Measurements from ENCODE around the gene THYN1.

DNA sequence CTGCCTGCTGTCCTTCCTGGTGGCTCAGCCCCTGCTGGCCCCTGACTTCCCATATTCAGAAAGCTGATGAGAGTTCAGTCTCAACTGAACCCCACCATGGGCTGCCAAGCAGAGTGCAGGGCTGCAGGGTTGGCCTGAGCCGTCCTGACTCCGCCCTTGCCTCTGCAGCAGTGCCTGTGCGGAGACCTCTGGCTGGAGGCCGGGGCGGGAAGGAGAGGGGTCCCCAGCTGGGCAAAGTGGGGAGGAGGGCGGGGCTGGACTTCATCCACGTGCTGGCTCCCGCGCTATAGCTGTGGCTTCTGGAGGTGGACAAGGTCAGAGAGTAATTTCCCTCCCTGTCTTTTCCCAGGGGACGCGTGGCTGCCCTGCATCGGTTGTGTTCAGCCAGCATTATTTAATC is 36.6 kb upstream of the THYN1 start:
- TF ChIP-seq, protein P1, sequence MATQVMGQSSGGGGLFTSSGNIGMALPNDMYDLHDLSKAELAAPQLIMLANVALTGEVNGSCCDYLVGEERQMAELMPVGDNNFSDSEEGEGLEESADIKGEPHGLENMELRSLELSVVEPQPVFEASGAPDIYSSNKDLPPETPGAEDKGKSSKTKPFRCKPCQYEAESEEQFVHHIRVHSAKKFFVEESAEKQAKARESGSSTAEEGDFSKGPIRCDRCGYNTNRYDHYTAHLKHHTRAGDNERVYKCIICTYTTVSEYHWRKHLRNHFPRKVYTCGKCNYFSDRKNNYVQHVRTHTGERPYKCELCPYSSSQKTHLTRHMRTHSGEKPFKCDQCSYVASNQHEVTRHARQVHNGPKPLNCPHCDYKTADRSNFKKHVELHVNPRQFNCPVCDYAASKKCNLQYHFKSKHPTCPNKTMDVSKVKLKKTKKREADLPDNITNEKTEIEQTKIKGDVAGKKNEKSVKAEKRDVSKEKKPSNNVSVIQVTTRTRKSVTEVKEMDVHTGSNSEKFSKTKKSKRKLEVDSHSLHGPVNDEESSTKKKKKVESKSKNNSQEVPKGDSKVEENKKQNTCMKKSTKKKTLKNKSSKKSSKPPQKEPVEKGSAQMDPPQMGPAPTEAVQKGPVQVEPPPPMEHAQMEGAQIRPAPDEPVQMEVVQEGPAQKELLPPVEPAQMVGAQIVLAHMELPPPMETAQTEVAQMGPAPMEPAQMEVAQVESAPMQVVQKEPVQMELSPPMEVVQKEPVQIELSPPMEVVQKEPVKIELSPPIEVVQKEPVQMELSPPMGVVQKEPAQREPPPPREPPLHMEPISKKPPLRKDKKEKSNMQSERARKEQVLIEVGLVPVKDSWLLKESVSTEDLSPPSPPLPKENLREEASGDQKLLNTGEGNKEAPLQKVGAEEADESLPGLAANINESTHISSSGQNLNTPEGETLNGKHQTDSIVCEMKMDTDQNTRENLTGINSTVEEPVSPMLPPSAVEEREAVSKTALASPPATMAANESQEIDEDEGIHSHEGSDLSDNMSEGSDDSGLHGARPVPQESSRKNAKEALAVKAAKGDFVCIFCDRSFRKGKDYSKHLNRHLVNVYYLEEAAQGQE (IDR thresholded peaks at IDR 0.05): no peak
- TF ChIP-seq GABPA (IDR thresholded peaks at IDR 0.05 in 1 of 2, conservative IDR thresholded peaks at IDR 0.05 in 1 of 2): no peak
- no peak for TF ChIP-seq CTCF (IDR thresholded peaks at IDR 0.05; ENCODE audit: low read depth, low read length, missing input control)

All from liver (tissue), 3 donors.